Choroid plexus epithelial cell (primary cell): ENCODE measurements around the gene LRRC61.
A peak's percentile ranks its signal among the peaks of the same experiment; 100 is the strongest.

ENCODE experiments used
- DNase-seq: peaks from one replicate; pipeline ENCODE4 v3.0.0-alpha.2; 2010; ENCODE audit warnings: low read depth
- H3K4me3 ChIP-seq: 2 replicates; pipeline ENCODE4 v1.5.1; 2011; ENCODE audit warnings: low read depth, mild to moderate bottlenecking, control low read depth, low read length, moderate library complexity
- TF ChIP-seq, protein P1 (sequence below): conservative IDR thresholded peaks from 2 replicates; pipeline ENCODE4 v1.5.1; 2011; ENCODE audit warnings: low read depth, mild to moderate bottlenecking, control low read depth, inconsistent platforms, low read length, moderate library complexity

LRRC61 gene

GRCh38 chr7:150340875-150341262, 17.7 kb downstream of the LRRC61 start:
- DNase-seq, result no peak
- H3K4me3 ChIP-seq, result peak overlapping the region; percentile 48
- TF ChIP-seq, protein P1, sequence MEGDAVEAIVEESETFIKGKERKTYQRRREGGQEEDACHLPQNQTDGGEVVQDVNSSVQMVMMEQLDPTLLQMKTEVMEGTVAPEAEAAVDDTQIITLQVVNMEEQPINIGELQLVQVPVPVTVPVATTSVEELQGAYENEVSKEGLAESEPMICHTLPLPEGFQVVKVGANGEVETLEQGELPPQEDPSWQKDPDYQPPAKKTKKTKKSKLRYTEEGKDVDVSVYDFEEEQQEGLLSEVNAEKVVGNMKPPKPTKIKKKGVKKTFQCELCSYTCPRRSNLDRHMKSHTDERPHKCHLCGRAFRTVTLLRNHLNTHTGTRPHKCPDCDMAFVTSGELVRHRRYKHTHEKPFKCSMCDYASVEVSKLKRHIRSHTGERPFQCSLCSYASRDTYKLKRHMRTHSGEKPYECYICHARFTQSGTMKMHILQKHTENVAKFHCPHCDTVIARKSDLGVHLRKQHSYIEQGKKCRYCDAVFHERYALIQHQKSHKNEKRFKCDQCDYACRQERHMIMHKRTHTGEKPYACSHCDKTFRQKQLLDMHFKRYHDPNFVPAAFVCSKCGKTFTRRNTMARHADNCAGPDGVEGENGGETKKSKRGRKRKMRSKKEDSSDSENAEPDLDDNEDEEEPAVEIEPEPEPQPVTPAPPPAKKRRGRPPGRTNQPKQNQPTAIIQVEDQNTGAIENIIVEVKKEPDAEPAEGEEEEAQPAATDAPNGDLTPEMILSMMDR, result no peak

DNA sequence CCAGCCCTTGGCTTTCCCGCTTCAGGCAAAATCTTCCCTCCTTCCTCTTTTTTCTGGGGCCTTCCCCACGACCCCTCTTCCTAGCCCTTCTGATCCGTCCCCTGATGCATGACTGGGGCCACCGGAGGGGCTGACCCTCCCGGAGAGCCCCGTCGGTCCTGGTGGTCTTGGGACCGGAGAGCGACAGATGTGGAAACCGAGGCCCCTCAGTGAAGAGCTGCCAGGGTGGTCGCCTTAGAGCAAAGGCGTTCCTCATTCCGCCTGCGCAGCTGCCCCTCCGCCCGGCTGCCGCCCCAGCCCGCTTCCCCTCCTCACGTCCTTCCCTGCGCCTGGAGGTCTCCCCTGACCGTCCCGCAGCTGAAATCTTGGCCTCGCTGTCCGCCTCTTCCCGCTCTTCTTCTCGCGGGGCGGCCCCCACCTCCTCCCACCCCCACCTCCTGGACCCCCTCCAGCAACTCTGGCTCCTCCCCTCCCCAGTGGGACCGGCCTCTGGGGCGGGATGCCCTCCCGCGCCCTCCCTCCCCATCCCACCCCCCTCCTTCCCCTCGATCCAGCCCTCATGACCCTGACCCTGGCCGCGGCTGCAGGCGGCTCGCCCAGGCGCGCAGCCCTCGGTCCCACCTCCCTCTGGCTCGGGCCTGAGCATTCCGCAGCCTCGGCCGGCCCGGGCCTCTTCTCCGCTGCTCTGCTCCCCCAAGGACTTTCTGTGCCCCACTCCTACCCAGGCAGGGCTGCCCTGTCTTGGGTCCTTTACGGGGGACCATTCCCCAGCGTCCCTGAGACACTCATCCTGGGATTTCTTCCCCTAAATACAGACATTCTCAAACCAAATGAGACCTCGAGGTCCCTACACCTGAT, 18.3 kb downstream of the LRRC61 start, which contains the start of gene RARRES2:
Gene RARRES2, minus strand, starts transcription at position 367 of the 858 bp plus-strand sequence. CDS start 1,020 bp downstream, outside the sequence.
- H3K4me3 ChIP-seq, result peak within 1 kb of the TSS; percentile 48
- TF ChIP-seq, protein P1, result no peak
- peak; percentile 29 for DNase-seq

- TF ChIP-seq, protein P1, result no peak
- DNase-seq, result no peak
- no peak overlapping the region for H3K4me3 ChIP-seq
Observed at GRCh38 chr7:150342121-150342408, 18.9 kb downstream of the LRRC61 start.

- no peak for DNase-seq
- TF ChIP-seq, protein P1, result no peak
- no peak overlapping the region for H3K4me3 ChIP-seq
Observed at GRCh38 chr7:150343225-150343624, 20.1 kb downstream of the LRRC61 start.

DNA sequence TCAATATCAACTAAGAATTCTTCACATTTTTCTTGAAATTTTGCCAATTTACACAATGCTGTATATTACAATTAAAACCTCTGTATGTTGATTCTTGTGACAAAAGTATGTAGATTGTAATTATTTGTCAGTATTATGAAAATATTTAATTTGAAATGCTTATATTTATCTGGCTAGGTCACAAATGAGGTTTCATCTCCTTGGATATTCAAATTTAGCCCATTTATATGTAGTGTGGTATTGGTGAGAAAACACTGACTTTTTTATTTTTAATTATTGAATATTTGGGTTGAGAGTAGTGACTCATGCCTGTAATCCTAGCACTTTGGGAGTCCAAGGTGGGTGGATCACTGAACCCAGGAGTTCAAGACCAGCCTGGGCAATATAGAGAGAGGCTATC, 21.1 kb downstream of the LRRC61 start:
- DNase-seq, result no peak
- TF ChIP-seq, protein P1, result no peak
- H3K4me3 ChIP-seq, result no peak overlapping the region

DNA sequence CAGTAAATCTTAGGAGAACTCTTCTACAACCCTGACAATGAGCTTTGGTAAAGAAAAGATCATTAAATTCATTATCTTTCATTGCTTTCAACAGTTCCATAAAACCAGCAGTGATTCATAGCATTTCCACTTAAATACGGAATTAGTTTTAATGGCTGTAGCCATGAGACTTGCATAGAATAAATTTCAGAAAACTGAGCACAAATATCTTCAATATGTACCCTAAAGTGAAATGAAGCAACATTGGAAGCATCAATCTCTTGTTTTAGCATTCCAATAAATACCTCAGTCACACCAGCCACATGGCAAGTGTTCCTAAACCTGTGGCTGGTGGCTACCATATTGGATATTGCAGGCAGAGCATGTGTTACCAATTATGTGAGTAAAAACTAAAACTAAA, 21.9 kb downstream of the LRRC61 start:
- no peak for DNase-seq
- H3K4me3 ChIP-seq, result no peak overlapping the region
- TF ChIP-seq, protein P1, result no peak

DNA sequence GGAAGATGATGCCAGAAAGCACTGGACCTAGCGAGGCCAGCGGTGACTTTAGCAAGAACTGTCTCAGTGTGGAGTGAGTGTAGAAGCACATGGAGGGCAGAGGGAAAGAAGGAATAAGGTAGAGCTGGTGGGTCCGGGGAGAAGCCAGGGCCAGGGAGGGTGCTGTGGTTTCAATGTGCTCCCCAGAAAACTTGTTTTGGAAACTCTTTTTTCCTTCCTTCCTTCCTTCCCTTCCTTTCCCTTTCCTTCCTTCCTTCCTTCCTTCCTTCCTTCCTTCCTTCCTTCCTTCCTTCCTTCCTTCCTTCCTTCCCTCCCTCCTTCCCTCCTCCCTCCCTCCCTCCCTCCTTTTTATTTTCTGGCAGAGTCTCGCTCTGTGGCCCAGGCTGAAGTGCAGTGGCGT, 23.8 kb downstream of the LRRC61 start:
- TF ChIP-seq, protein P1, result no peak
- no peak overlapping the region for H3K4me3 ChIP-seq
- no peak for DNase-seq
